Neuronal stem cell (in vitro differentiated cells): ENCODE measurements around the gene S100A4.

Experiments used
- DNase-seq: peaks from one replicate; pipeline ENCODE4 v3.0.0-alpha.2; 2013; ENCODE audit warnings: low spot score
- H2AFZ ChIP-seq: one replicate; pipeline ENCODE4 v1.6.1; 2013; ENCODE audit warnings: mild to moderate bottlenecking, low read length, inconsistent platforms
- H2AK5ac ChIP-seq: 2 replicates; pipeline ENCODE4 v1.6.1; 2013; ENCODE audit warnings: low read depth, mild to moderate bottlenecking, inconsistent platforms, low read length, moderate library complexity, mixed read lengths
- H2BK120ac ChIP-seq: 2 replicates; pipeline ENCODE4 v1.6.1; 2013; ENCODE audit warnings: low read depth, mild to moderate bottlenecking, inconsistent platforms, low read length, moderate library complexity, mixed read lengths
- H2BK12ac ChIP-seq: one replicate; pipeline ENCODE4 v1.6.1; 2013; ENCODE audit warnings: low read length, inconsistent platforms
- H2BK15ac ChIP-seq: 2 replicates; pipeline ENCODE4 v1.6.1; 2013; ENCODE audit warnings: mild to moderate bottlenecking, low read length, inconsistent platforms, mixed read lengths
- H2BK5ac ChIP-seq: one replicate; pipeline ENCODE4 v1.6.1; 2013; ENCODE audit warnings: inconsistent platforms, mild to moderate bottlenecking, low read length, moderate library complexity
- H3K14ac ChIP-seq: one replicate; pipeline ENCODE4 v1.6.1; 2013; ENCODE audit warnings: low read length, inconsistent platforms
- H3K18ac ChIP-seq: 2 replicates; pipeline ENCODE4 v1.6.1; 2013; ENCODE audit warnings: low read length, inconsistent platforms
- H3K23ac ChIP-seq: 2 replicates; pipeline ENCODE4 v1.6.1; 2013; ENCODE audit warnings: low read depth, mild to moderate bottlenecking, mixed read lengths, low read length, inconsistent platforms; ENCODE audit not compliant: poor library complexity
- H3K27ac ChIP-seq: replicated peaks from 3 replicates; pipeline ENCODE4 v1.5.1; 2013; ENCODE audit warnings: low read length, inconsistent platforms
- H3K27me3 ChIP-seq, 3 experiments: 2 replicates each; pipeline ENCODE4 v1.6.1; 2013; ENCODE audit warnings: low read length in 3 of 3, mild to moderate bottlenecking in 2 of 3, inconsistent platforms in 1 of 3, low read depth in 1 of 3, mixed read lengths in 1 of 3, moderate library complexity in 1 of 3; ENCODE audit not compliant: control insufficient read depth in 3 of 3, insufficient read depth in 3 of 3
- H3K36me3 ChIP-seq, 2 donors: replicated peaks in 1 of 2; 2 replicates each; pipeline ENCODE4 v1.6.1; 2013; ENCODE audit warnings: low read length in 2 of 2; ENCODE audit not compliant: control insufficient read depth in 2 of 2, insufficient read depth in 2 of 2
- H3K4ac ChIP-seq: 2 replicates; pipeline ENCODE4 v1.6.1; 2013; ENCODE audit warnings: inconsistent platforms, mild to moderate bottlenecking, low read length, moderate library complexity
- H3K4me1 ChIP-seq, 2 donors: 1 replicate in 1 of 2; 2 replicates in 1 of 2; pipeline ENCODE4 v1.6.1; 2013; ENCODE audit warnings: low read length in 2 of 2, low read depth in 1 of 2; ENCODE audit not compliant: control insufficient read depth in 2 of 2, insufficient read depth in 1 of 2
- H3K4me2 ChIP-seq: one replicate; pipeline ENCODE4 v1.6.1; 2013; ENCODE audit warnings: mild to moderate bottlenecking, low read length, inconsistent platforms; ENCODE audit not compliant: insufficient read depth, poor library complexity, severe bottlenecking
- H3K4me3 ChIP-seq, 2 donors: 2 replicates each; pipeline ENCODE4 v1.5.1; 2013; ENCODE audit warnings: low read length in 2 of 2, mild to moderate bottlenecking in 2 of 2, inconsistent platforms in 1 of 2, moderate library complexity in 1 of 2
- H3K79me1 ChIP-seq: one replicate; pipeline ENCODE4 v1.6.1; 2013; ENCODE audit warnings: low read depth, mild to moderate bottlenecking, inconsistent platforms, low read length, moderate library complexity
- H3K9ac ChIP-seq: one replicate; pipeline ENCODE4 v1.6.1; 2013; ENCODE audit warnings: mild to moderate bottlenecking, low read depth, low read length, inconsistent platforms; ENCODE audit not compliant: poor library complexity
- H3K9me3 ChIP-seq, 2 donors: replicated peaks in 1 of 2; 2 replicates each; pipeline versions ENCODE3 to v1.6.1; 2013; ENCODE audit warnings: low read length in 2 of 2, mild to moderate bottlenecking in 2 of 2, inconsistent platforms in 1 of 2, low read depth in 1 of 2, mixed read lengths in 1 of 2, moderate library complexity in 1 of 2; ENCODE audit not compliant: control insufficient read depth in 2 of 2, insufficient read depth in 1 of 2
- H4K8ac ChIP-seq: one replicate; pipeline ENCODE4 v1.6.1; 2013; ENCODE audit warnings: low read depth, mild to moderate bottlenecking, inconsistent platforms, low read length, moderate library complexity
- H4K91ac ChIP-seq: one replicate; pipeline ENCODE4 v1.6.1; 2013; ENCODE audit warnings: low read length, low read depth, mild to moderate bottlenecking, inconsistent platforms; ENCODE audit not compliant: poor library complexity
- WGBS, 2 donors: extraction: QIAGEN DNeasy Blood & Tissue Kit; methylation state at CpG; one replicate each; pipeline ENCODE4 v1.1.7; 2013; ENCODE audit warnings: missing lambda C conversion rate in 2 of 2, mixed read lengths in 1 of 2; ENCODE audit not compliant: insufficient read length in 2 of 2, insufficient replicate concordance in 1 of 2; ENCODE audit errors: extremely low coverage in 2 of 2; 5-methylcytosine and 5-hydroxymethylcytosine counted together

Gene S100A4

GRCh38 chr1:153560241-153560640, 14.6 kb upstream of the S100A4 start:
- H2AFZ ChIP-seq, result no peak overlapping the region
- WGBS, 2 donors, result no CpG with 5 or more reads among the region's 2 CpGs
- H3K4me2 ChIP-seq, result no peak overlapping the region
- no peak overlapping the region for H3K27ac ChIP-seq
- no peak overlapping the region for H2BK120ac ChIP-seq
- H2BK12ac ChIP-seq, result no peak overlapping the region
- H3K4me3 ChIP-seq, result no peak overlapping the region
- DNase-seq, result no peak
- H4K8ac ChIP-seq, result no peak overlapping the region
- no peak overlapping the region for H2AK5ac ChIP-seq
- H3K79me1 ChIP-seq, result no peaks in the 10 kb centered on the region
- H3K27me3 ChIP-seq, result peaks cover 0 to 3% (median 0%) of the 10 kb centered on the region in 3 experiments
- H3K23ac ChIP-seq, result no peak overlapping the region
- H3K36me3 ChIP-seq, result no peaks in the 10 kb centered on the region
- no peaks in the 10 kb centered on the region for H3K9me3 ChIP-seq
- no peak overlapping the region for H3K18ac ChIP-seq
- no peak overlapping the region for H3K9ac ChIP-seq
- no peaks in the 10 kb centered on the region for H3K4me1 ChIP-seq
- H4K91ac ChIP-seq, result no peak overlapping the region
- no peak overlapping the region for H3K14ac ChIP-seq
- no peak overlapping the region for H2BK15ac ChIP-seq
- no peak overlapping the region for H2BK5ac ChIP-seq
- no peak overlapping the region for H3K4ac ChIP-seq

GRCh38 chr1:153557877-153558276, 12.3 kb upstream of the S100A4 start:
- peaks cover 0 to 5% of the 10 kb centered on the region in 2 donors for H3K4me1 ChIP-seq
- no peak for DNase-seq
- no peak overlapping the region for H4K8ac ChIP-seq
- H3K4ac ChIP-seq, result no peak overlapping the region
- H3K27me3 ChIP-seq, result peaks cover 0 to 5% (median 0%) of the 10 kb centered on the region in 3 experiments
- H3K4me3 ChIP-seq, result no peak overlapping the region
- no peaks in the 10 kb centered on the region for H3K9me3 ChIP-seq
- WGBS, 2 donors, result no CpG with 5 or more reads among the region's 3 CpGs
- H2BK120ac ChIP-seq, result no peak overlapping the region
- no peaks in the 10 kb centered on the region for H3K79me1 ChIP-seq
- H2AFZ ChIP-seq, result no peak overlapping the region
- no peaks in the 10 kb centered on the region for H3K36me3 ChIP-seq
- H3K18ac ChIP-seq, result no peak overlapping the region
- no peak overlapping the region for H2BK12ac ChIP-seq
- no peak overlapping the region for H3K23ac ChIP-seq
- H3K4me2 ChIP-seq, result no peak overlapping the region
- no peak overlapping the region for H2BK15ac ChIP-seq
- no peak overlapping the region for H3K27ac ChIP-seq
- H3K9ac ChIP-seq, result no peak overlapping the region
- H4K91ac ChIP-seq, result no peak overlapping the region
- no peak overlapping the region for H2BK5ac ChIP-seq
- no peak overlapping the region for H2AK5ac ChIP-seq
- H3K14ac ChIP-seq, result no peak overlapping the region

- no peak overlapping the region for H2AK5ac ChIP-seq
These were observed 10.7 kb upstream of the S100A4 start for GRCh38 chr1:153556348-153556747.

GRCh38 chr1:153553830-153554541, 8.4 kb upstream of the S100A4 start:
- DNase-seq, result no peak
- H3K9ac ChIP-seq, result no peak overlapping the region
- no peak overlapping the region for H3K14ac ChIP-seq
- H2BK5ac ChIP-seq, result no peak overlapping the region
- H4K8ac ChIP-seq, result no peak overlapping the region
- no peak overlapping the region for H3K23ac ChIP-seq
- no peak overlapping the region for H3K4me2 ChIP-seq
- H3K36me3 ChIP-seq, result no peaks in the 10 kb centered on the region
- no peak overlapping the region for H3K27ac ChIP-seq
- H2AK5ac ChIP-seq, result peak overlapping the region; percentile 27
- no peak overlapping the region for H2BK15ac ChIP-seq
- H3K27me3 ChIP-seq, result peaks cover 0 to 20% (median 0%) of the 10 kb centered on the region in 3 experiments
- H4K91ac ChIP-seq, result no peak overlapping the region
- peak overlapping the region; percentile 25 for H2AFZ ChIP-seq
- no CpG with 5 or more reads among the region's 2 CpGs for WGBS, 2 donors
- peak overlapping the region; percentile 39 for H3K18ac ChIP-seq
- no peaks in the 10 kb centered on the region for H3K79me1 ChIP-seq
- peaks cover 0 to 6% of the 10 kb centered on the region in 2 donors for H3K4me1 ChIP-seq
- H3K4me3 ChIP-seq, result no peak overlapping the region
- H2BK12ac ChIP-seq, result no peak overlapping the region
- no peak overlapping the region for H3K4ac ChIP-seq
- H2BK120ac ChIP-seq, result no peak overlapping the region
- H3K9me3 ChIP-seq, result no peaks in the 10 kb centered on the region

More at GRCh38 chr1:153556348-153556747, 10.7 kb upstream of the S100A4 start:
- Histone ChIP-seq H3K4ac (no peak overlapping the region), H2BK120ac (no peak overlapping the region), H3K4me2 (no peak overlapping the region), H3K4me3 (no peak overlapping the region), H3K36me3 (no peaks in the 10 kb centered on the region), H3K27ac (no peak overlapping the region), H3K18ac (no peak overlapping the region), H2BK15ac (no peak overlapping the region), H3K4me1 (peaks cover 0 to 6% of the 10 kb centered on the region in 2 donors), H2AFZ (no peak overlapping the region), H4K91ac (no peak overlapping the region), H3K23ac (no peak overlapping the region), H4K8ac (no peak overlapping the region), H3K9ac (no peak overlapping the region), H3K9me3 (no peaks in the 10 kb centered on the region), H2BK12ac (no peak overlapping the region), H3K14ac (no peak overlapping the region), H3K79me1 (no peaks in the 10 kb centered on the region), H2BK5ac (no peak overlapping the region), H3K27me3 (peaks cover 0 to 2% (median 0%) of the 10 kb centered on the region in 3 experiments)
- no peak for DNase-seq
- WGBS, 2 donors, result no CpG with 5 or more reads among the region's 1 CpG
